Measurements from ENCODE around the gene AATF. TPM values are rescaled to one million over a fixed set of nuclear protein-coding genes. Genes with fewer than 3 reads are reported as not detected.

Gene AATF
- total RNA-seq, 2 experiments from 2014 or later, result 40.3 to 40.8 TPM

DNA sequence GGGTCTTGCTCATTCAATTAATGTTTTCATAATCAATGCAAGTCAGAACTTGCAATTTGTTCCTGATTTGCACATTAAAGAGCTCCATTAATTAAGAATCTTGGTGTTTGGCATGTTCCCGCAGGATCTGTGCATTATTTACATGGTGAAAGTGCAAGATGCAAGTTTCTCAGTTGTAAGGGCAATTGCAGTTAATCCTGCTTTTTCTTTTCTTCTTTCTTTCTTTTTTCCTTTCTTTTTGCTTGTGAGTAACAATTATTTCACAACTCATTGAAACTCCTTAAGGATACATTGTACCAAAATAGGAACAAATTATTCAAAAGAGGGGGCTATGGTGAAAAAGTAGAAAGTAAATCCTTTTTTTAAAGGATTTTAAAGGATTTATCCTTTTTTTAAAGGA is 24.2 kb downstream of the AATF start:
- H3K27me3 Mint-ChIP-seq, result no peaks in the 10 kb centered on the region
- H3K4me3 Mint-ChIP-seq, result no peak overlapping the region
- DNase-seq (no peak), ATAC-seq (ENCODE audit: poor library complexity) (no peak)
- Histone ChIP-seq H3K27me3 (ENCODE audit: control insufficient read depth in 1 of 2, insufficient read depth in 2 of 2, low read length in 2 of 2) (no peaks in the 10 kb centered on the region), H3K27ac (ENCODE audit: low read depth in 1 of 2, low read length in 2 of 2) (no peak overlapping the region), H3K4me1 (ENCODE audit: insufficient read depth, low read length) (no peaks in the 10 kb centered on the region), H3K36me3 (ENCODE audit: insufficient read depth, low read length) (peaks cover 21% of the 10 kb centered on the region), H3K4me3 (ENCODE audit: low read length) (no peak overlapping the region), H3K9me3 (ENCODE audit: control insufficient read depth in 1 of 2, insufficient read depth in 1 of 2, low read length in 2 of 2) (no peaks in the 10 kb centered on the region)
- no peaks in the 10 kb centered on the region for H3K9me3 Mint-ChIP-seq
- intact Hi-C loops (cut with DNase I, micrococcal nuclease), result no loop called here
- TF ChIP-seq, protein P1, sequence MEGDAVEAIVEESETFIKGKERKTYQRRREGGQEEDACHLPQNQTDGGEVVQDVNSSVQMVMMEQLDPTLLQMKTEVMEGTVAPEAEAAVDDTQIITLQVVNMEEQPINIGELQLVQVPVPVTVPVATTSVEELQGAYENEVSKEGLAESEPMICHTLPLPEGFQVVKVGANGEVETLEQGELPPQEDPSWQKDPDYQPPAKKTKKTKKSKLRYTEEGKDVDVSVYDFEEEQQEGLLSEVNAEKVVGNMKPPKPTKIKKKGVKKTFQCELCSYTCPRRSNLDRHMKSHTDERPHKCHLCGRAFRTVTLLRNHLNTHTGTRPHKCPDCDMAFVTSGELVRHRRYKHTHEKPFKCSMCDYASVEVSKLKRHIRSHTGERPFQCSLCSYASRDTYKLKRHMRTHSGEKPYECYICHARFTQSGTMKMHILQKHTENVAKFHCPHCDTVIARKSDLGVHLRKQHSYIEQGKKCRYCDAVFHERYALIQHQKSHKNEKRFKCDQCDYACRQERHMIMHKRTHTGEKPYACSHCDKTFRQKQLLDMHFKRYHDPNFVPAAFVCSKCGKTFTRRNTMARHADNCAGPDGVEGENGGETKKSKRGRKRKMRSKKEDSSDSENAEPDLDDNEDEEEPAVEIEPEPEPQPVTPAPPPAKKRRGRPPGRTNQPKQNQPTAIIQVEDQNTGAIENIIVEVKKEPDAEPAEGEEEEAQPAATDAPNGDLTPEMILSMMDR (IDR thresholded peaks at IDR 0.05), result no peak
- H3K27ac Mint-ChIP-seq, result no peak overlapping the region
- CTCF ChIA-PET, result no interaction called here
- peaks cover 51% of the 10 kb centered on the region for H3K36me3 Mint-ChIP-seq (ENCODE audit: low read depth)
- POLR2A ChIA-PET, result interaction anchor here (0.5 kb wide), 1 partner anchor 16 kb away, joined by 4 read pairs; no protein-coding TSS in a partner anchor
- H3K4me1 Mint-ChIP-seq (ENCODE audit: low read depth), result peaks cover 69% of the 10 kb centered on the region

- no peak overlapping the region for H3K4me3 ChIP-seq (ENCODE audit: low read length)
- H3K27me3 ChIP-seq (ENCODE audit: control insufficient read depth in 1 of 2, insufficient read depth in 2 of 2, low read length in 2 of 2), result no peaks in the 10 kb centered on the region
- Mint-ChIP-seq H3K36me3 (ENCODE audit: low read depth) (peaks cover 40% of the 10 kb centered on the region), H3K9me3 (no peaks in the 10 kb centered on the region), H3K27ac (peak overlapping the region; percentile 3), H3K4me1 (ENCODE audit: low read depth) (peaks cover 66% of the 10 kb centered on the region), H3K4me3 (no peak overlapping the region), H3K27me3 (no peaks in the 10 kb centered on the region)
- no peaks in the 10 kb centered on the region for H3K9me3 ChIP-seq (ENCODE audit: control insufficient read depth in 1 of 2, insufficient read depth in 1 of 2, low read length in 2 of 2)
- H3K4me1 ChIP-seq (ENCODE audit: insufficient read depth, low read length), result no peaks in the 10 kb centered on the region
- H3K27ac ChIP-seq (ENCODE audit: low read depth in 1 of 2, low read length in 2 of 2), result no peak overlapping the region
- CTCF ChIA-PET, result interaction anchor here (1.9 kb wide), 1 partner anchor 30 kb away, joined by 4 read pairs; no protein-coding TSS in a partner anchor
- DNase-seq (no peak), ATAC-seq (ENCODE audit: poor library complexity) (no peak)
- TF ChIP-seq, protein P1 (IDR thresholded peaks at IDR 0.05), result no peak
- POLR2A ChIA-PET, result no interaction called here
- intact Hi-C loops (cut with DNase I, micrococcal nuclease), result no loop called here
- peaks cover 8% of the 10 kb centered on the region for H3K36me3 ChIP-seq (ENCODE audit: insufficient read depth, low read length)
Measured at GRCh38 chr17:36975922-36976515, 27.3 kb downstream of the AATF start.

DNA sequence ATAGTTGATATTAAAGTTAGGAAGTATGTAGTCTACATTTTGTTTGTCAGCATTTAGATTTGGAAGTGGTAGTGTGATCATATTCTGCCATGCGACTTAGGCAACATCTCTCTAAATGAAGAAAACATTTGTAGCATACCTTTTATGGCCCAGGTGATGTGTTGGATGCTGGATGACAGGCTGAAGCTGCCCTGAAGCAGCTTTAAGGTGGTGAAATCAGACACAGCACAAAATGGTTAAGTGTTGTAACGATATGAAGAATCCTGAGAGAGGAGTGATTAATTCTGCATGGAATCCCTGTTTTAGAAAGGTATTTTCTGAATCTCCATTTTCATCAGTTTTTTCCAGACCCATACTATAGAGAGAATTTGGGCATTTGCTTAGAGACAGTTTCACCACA is 28.3 kb downstream of the AATF start:
- H3K27ac Mint-ChIP-seq, result no peak overlapping the region
- Histone ChIP-seq H3K9me3 (ENCODE audit: control insufficient read depth in 1 of 2, insufficient read depth in 1 of 2, low read length in 2 of 2) (no peaks in the 10 kb centered on the region), H3K4me3 (ENCODE audit: low read length) (no peak overlapping the region), H3K4me1 (ENCODE audit: insufficient read depth, low read length) (no peaks in the 10 kb centered on the region), H3K36me3 (ENCODE audit: insufficient read depth, low read length) (peaks cover 8% of the 10 kb centered on the region), H3K27me3 (ENCODE audit: control insufficient read depth in 1 of 2, insufficient read depth in 2 of 2, low read length in 2 of 2) (no peaks in the 10 kb centered on the region), H3K27ac (ENCODE audit: low read depth in 1 of 2, low read length in 2 of 2) (no peak overlapping the region)
- H3K36me3 Mint-ChIP-seq (ENCODE audit: low read depth), result peaks cover 40% of the 10 kb centered on the region
- H3K4me3 Mint-ChIP-seq, result no peak overlapping the region
- DNase-seq, result no peak
- peaks cover 61% of the 10 kb centered on the region for H3K4me1 Mint-ChIP-seq (ENCODE audit: low read depth)
- no peaks in the 10 kb centered on the region for H3K9me3 Mint-ChIP-seq
- CTCF ChIA-PET, result interaction anchor here (1.9 kb wide), 1 partner anchor 29 kb away, joined by 4 read pairs; no protein-coding TSS in a partner anchor
- ATAC-seq (ENCODE audit: poor library complexity), result no peak
- intact Hi-C loops (cut with DNase I, micrococcal nuclease), result no loop called here
- H3K27me3 Mint-ChIP-seq, result no peaks in the 10 kb centered on the region
- TF ChIP-seq, protein P1 (IDR thresholded peaks at IDR 0.05), result no peak
- POLR2A ChIA-PET, result no interaction called here
